ENCODE results near the gene FAM193B.

The FAM193B gene

DNA sequence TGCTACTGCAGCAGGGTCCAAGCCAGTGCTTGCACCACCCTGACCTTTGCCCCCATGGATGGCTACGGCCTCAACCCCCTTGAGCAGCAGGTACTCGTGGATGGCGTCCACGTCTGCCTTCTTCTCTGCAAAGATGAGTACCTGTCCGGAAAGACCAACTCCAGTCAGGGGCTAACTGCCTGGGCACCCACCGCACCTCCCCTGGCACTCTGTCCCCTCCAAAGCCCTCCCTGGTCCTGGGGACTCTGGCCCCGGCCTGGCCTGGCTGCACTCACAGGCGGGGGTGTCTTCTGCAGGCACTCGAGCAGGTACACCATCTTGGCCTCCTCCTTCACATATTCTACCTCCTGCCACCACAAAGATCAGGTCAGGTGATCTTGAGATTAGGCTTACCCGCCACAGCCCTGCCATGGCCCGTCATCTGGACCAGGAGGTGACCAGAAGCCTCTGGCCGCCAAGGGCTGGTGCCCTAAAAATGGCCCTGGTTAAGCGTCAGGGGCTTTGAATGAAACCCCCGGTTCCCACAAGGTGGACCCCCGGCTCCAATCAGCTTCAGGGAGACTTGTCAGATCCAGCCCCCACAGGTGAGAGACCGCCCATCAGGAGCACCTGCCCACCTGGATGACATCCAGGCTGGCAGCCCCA is 41.5 kb downstream of the FAM193B start:
- TF ChIP-seq, protein P1, sequence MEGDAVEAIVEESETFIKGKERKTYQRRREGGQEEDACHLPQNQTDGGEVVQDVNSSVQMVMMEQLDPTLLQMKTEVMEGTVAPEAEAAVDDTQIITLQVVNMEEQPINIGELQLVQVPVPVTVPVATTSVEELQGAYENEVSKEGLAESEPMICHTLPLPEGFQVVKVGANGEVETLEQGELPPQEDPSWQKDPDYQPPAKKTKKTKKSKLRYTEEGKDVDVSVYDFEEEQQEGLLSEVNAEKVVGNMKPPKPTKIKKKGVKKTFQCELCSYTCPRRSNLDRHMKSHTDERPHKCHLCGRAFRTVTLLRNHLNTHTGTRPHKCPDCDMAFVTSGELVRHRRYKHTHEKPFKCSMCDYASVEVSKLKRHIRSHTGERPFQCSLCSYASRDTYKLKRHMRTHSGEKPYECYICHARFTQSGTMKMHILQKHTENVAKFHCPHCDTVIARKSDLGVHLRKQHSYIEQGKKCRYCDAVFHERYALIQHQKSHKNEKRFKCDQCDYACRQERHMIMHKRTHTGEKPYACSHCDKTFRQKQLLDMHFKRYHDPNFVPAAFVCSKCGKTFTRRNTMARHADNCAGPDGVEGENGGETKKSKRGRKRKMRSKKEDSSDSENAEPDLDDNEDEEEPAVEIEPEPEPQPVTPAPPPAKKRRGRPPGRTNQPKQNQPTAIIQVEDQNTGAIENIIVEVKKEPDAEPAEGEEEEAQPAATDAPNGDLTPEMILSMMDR (IDR thresholded peaks at IDR 0.05; ENCODE audit: low read depth, low read length) = no peak
- Histone ChIP-seq H3K36me3 (peaks cover 61% of the 10 kb centered on the region), H3K4me3 (ENCODE audit: low read depth, low read length) (no peak overlapping the region), H3K27me3 (no peaks in the 10 kb centered on the region), H3K4me1 (peaks cover 5% of the 10 kb centered on the region), H3K9me3 (no peaks in the 10 kb centered on the region)
- DNase-seq = no peak

DNA sequence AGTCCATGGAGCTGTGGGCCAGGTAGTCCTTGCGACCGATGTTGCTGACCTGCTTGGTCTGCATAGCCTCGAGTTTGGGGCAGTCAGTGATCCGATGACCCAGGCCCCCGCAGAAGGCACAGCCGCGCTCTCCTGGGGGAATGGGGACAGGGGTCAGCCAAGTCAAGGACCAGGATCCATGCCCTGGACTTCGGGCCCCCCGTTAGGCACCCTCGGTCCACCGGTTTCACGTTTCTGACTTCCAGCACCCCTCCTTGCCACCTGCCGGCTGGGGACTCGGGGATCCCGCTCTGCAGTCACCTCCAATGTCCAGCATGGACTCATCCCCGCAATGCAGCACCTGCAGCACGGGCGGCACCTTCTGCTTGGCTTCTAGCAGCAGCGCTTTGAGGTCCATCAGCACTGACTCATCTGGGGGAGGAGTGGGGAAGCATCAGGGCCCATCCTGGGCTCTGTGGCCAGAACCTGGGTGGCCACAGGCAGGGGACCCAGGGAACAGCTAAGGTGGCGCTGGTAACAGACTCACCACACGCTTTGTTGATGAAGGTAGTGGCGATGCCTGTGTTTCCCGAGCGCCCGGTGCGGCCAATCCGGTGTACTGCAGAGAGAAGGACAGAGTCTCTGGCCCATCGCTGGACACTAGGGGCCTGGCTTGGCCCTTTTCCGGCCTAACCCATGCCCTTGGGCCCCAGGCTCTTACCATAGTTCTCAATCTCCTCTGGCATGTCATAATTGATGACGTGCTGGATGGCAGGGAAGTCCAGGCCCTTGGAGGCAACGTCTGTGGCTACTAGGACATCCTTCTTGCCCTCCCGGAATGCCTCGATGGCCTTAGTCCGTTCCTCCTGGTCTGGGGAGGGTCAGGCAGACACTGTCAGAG is 42.3 kb downstream of the FAM193B start:
- TF ChIP-seq, protein P1 (IDR thresholded peaks at IDR 0.05; ENCODE audit: low read depth, low read length) = no peak
- no peaks in the 10 kb centered on the region for H3K9me3 ChIP-seq
- no peak for DNase-seq
- H3K4me1 ChIP-seq = peaks cover 5% of the 10 kb centered on the region
- H3K4me3 ChIP-seq (ENCODE audit: low read depth, low read length) = no peak overlapping the region
- no peaks in the 10 kb centered on the region for H3K27me3 ChIP-seq
- H3K36me3 ChIP-seq = peaks cover 61% of the 10 kb centered on the region

DNA sequence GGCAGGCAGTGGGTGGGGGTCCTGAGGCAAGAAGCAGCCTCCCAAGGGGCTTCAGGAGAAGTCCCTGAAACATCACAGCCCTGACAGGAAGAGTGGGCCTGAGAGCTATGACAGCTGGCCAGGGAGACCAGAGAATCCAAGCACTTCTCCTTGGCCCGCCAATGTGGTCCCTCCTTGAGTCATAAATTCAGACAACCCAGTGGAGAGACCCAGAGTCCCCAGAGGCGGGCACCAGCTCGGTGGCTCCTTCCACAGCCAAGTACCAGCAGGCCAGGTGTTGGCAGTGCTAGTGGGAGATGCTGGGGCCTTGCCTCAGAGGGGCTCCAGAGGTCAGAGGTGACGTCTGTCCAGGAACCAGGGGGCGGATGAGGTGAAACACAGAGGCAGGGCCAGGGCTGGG is 43.2 kb downstream of the FAM193B start:
- no peak for DNase-seq
- Histone ChIP-seq H3K27me3 (no peaks in the 10 kb centered on the region), H3K36me3 (peaks cover 61% of the 10 kb centered on the region), H3K9me3 (no peaks in the 10 kb centered on the region), H3K4me3 (ENCODE audit: low read depth, low read length) (no peak overlapping the region), H3K4me1 (peaks cover 5% of the 10 kb centered on the region)
- TF ChIP-seq, protein P1 (IDR thresholded peaks at IDR 0.05; ENCODE audit: low read depth, low read length) = no peak

DNA sequence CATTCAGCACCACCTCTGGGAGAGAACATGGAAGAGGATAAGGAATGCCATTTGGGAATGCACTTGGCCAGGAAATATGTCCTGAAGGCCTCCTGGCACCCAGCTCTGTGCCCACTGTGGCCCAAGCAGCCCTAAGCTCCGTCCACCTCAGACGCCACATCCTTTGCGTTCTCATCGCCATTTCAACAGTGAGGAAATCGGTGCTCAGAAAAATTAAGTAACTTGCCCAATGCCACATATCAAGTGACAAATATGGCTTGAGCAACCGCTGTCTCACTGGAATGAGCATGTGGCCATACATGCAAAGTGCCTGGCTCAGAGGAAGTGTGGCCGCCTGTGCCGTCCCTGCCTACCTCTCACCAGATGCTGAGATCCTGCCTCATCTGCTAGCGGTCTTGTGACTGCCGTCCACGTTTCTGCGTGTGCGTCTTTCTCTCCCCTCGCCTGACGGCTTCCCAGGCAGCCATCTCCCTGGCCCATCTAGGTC is 43.8 kb downstream of the FAM193B start:
- H3K9me3 ChIP-seq = no peaks in the 10 kb centered on the region
- H3K4me1 ChIP-seq = peaks cover 5% of the 10 kb centered on the region
- H3K36me3 ChIP-seq = peaks cover 56% of the 10 kb centered on the region
- H3K4me3 ChIP-seq (ENCODE audit: low read depth, low read length) = no peak overlapping the region
- TF ChIP-seq, protein P1 (IDR thresholded peaks at IDR 0.05; ENCODE audit: low read depth, low read length) = no peak
- H3K27me3 ChIP-seq = no peaks in the 10 kb centered on the region
- DNase-seq = no peak

- peak; percentile 30 for DNase-seq
- Histone ChIP-seq H3K9me3 (no peaks in the 10 kb centered on the region), H3K27me3 (no peaks in the 10 kb centered on the region), H3K4me1 (peaks cover 5% of the 10 kb centered on the region), H3K36me3 (peaks cover 51% of the 10 kb centered on the region), H3K4me3 (ENCODE audit: low read depth, low read length) (no peak overlapping the region)
- TF ChIP-seq, protein P1 (IDR thresholded peaks at IDR 0.05; ENCODE audit: low read depth, low read length) = no peak
These were observed 44.3 kb downstream of the FAM193B start for GRCh38 chr5:177509991-177510566.

Data from BE2C (cell line).